H1 (cell line): ENCODE results near the gene EPHA6. TPM values are rescaled to one million over a fixed set of nuclear protein-coding genes. Genes with fewer than 3 reads are reported as not detected.

ENCODE experiments used
- CTCF ChIA-PET: fragments of 300-600 bp; sonication (Branson Sonifier 250); formaldehyde crosslinking; loops from one replicate; lab custom pipeline; 2021; ENCODE audit not compliant: partially characterized antibody; lab: Charles Lee
- POLR2A ChIA-PET: fragments of 300-600 bp; sonication (Branson Sonifier 250); formaldehyde crosslinking; loops from one replicate; lab custom pipeline; 2021; ENCODE audit warnings: inconsistent platforms; ENCODE audit not compliant: partially characterized antibody; lab: Charles Lee
- DNase-seq, 2 experiments: peaks; one replicate each; pipeline versions ENCODE4 v3.0.0 to v3.0.0-alpha.2; 2010 to 2022; ENCODE audit warnings: low spot score in 2 of 2, low read depth in 1 of 2, mixed read lengths in 1 of 2
- FAIRE-seq: peaks from 2 replicates; lab custom pipeline; 2011; peaks lifted over from hg19 to GRCh38; lab: Jason Lieb, UNC
- H2AFZ ChIP-seq: 2 replicates; pipeline ENCODE4 v1.8.1; 2012; ENCODE audit warnings: low read length, inconsistent platforms
- H2AK5ac ChIP-seq: 2 replicates; pipeline ENCODE4 v1.6.1; 2013; ENCODE audit warnings: low read depth, low read length
- H2BK120ac ChIP-seq: replicated peaks from 2 replicates; pipeline ENCODE3; 2013; ENCODE audit warnings: low read depth, low read length, inconsistent platforms
- H2BK12ac ChIP-seq: 2 replicates; pipeline ENCODE4 v1.6.1; 2013; ENCODE audit warnings: low read depth, low read length
- H2BK15ac ChIP-seq: 2 replicates; pipeline ENCODE4 v1.6.1; 2013; ENCODE audit warnings: low read length
- H2BK20ac ChIP-seq: 2 replicates; pipeline ENCODE4 v1.6.1; 2013; ENCODE audit warnings: low read length
- H2BK5ac ChIP-seq: 2 replicates; pipeline ENCODE4 v1.6.1; 2013; ENCODE audit warnings: low read depth, low read length
- H3K14ac ChIP-seq: 2 replicates; pipeline ENCODE4 v1.6.1; 2013; ENCODE audit warnings: inconsistent platforms; ENCODE audit not compliant: insufficient read length
- H3K18ac ChIP-seq: 2 replicates; pipeline ENCODE4 v1.6.1; 2013; ENCODE audit warnings: low read length; ENCODE audit errors: extremely low read depth
- H3K23ac ChIP-seq: 2 replicates; pipeline ENCODE4 v1.6.1; 2013; ENCODE audit warnings: inconsistent platforms; ENCODE audit not compliant: insufficient read length
- H3K23me2 ChIP-seq: 2 replicates; pipeline ENCODE4 v1.6.1; 2013; ENCODE audit warnings: low read depth, low read length
- H3K27ac ChIP-seq: 2 replicates; pipeline ENCODE4 v1.6.1; 2011; ENCODE audit warnings: low read depth, low read length, inconsistent platforms
- H3K27me3 ChIP-seq, 4 experiments: replicated peaks in 1 of 4; 1 replicate in 1 of 4; 2 replicates in 3 of 4; pipeline versions ENCODE4 v1.6.1 to v1.8.1; 2011 to 2013; ENCODE audit warnings: low read length in 3 of 4, mild to moderate bottlenecking in 3 of 4, inconsistent platforms in 2 of 4, mixed read lengths in 2 of 4, moderate library complexity in 1 of 4; ENCODE audit not compliant: control insufficient read depth in 3 of 4, insufficient read depth in 3 of 4; ENCODE audit errors: extremely low read depth in 1 of 4
- H3K36me3 ChIP-seq, 4 experiments: 2 replicates each; pipeline versions ENCODE4 v1.6.1 to v1.8.1; 2011 to 2013; ENCODE audit warnings: mild to moderate bottlenecking in 4 of 4, low read length in 3 of 4, moderate library complexity in 2 of 4, control low read depth in 1 of 4, inconsistent platforms in 1 of 4; ENCODE audit not compliant: insufficient read depth in 4 of 4, control insufficient read depth in 2 of 4
- H3K4ac ChIP-seq: replicated peaks from 2 replicates; pipeline ENCODE3; 2013; ENCODE audit warnings: low read length, low read depth, mixed read lengths, inconsistent platforms; ENCODE audit not compliant: insufficient read length
- H3K4me1 ChIP-seq, 4 experiments: replicated peaks in 1 of 4; 1 replicate in 1 of 4; 2 replicates in 3 of 4; pipeline versions ENCODE4 v1.6.1 to v1.8.1; 2011 to 2013; ENCODE audit warnings: low read length in 3 of 4, inconsistent platforms in 2 of 4, mixed read lengths in 1 of 4; ENCODE audit not compliant: insufficient read depth in 4 of 4, control insufficient read depth in 3 of 4
- H3K4me2 ChIP-seq, 2 experiments: 2 replicates each; pipeline versions ENCODE4 v1.6.1 to v1.8.1; 2011 to 2013; ENCODE audit warnings: low read depth in 2 of 2, low read length in 2 of 2, control low read depth in 1 of 2, inconsistent platforms in 1 of 2, mild to moderate bottlenecking in 1 of 2; ENCODE audit not compliant: insufficient read depth in 1 of 2
- H3K4me3 ChIP-seq, 4 experiments: fragments of 200-600, 300-600 bp in 1 of 4; sonication (generic), shearing (Covaris generic), sonication (Bioruptor Twin) in 1 of 4; 2 replicates each; pipeline versions ENCODE4 v1.5.1 to v1.8.1; 2011 to 2016; ENCODE audit warnings: low read length in 4 of 4, low read depth in 3 of 4, control low read depth in 2 of 4, inconsistent platforms in 2 of 4, mild to moderate bottlenecking in 2 of 4, mixed read lengths in 1 of 4, moderate library complexity in 1 of 4; ENCODE audit not compliant: insufficient read depth in 2 of 4; ENCODE audit errors: extremely low read depth in 1 of 4
- H3K56ac ChIP-seq: replicated peaks from 2 replicates; pipeline ENCODE3; 2013; ENCODE audit warnings: low read depth, mild to moderate bottlenecking, mixed read lengths, low read length, inconsistent platforms; ENCODE audit not compliant: insufficient read length
- H3K79me1 ChIP-seq: 2 replicates; pipeline ENCODE4 v1.6.1; 2013; ENCODE audit warnings: low read depth, low read length, control low read depth
- H3K79me2 ChIP-seq, 2 experiments: 2 replicates each; pipeline versions ENCODE4 v1.6.1 to v1.8.1; 2012 to 2013; ENCODE audit warnings: low read length in 2 of 2, mild to moderate bottlenecking in 2 of 2, inconsistent platforms in 1 of 2; ENCODE audit not compliant: insufficient read depth in 2 of 2, control insufficient read depth in 1 of 2
- H3K9ac ChIP-seq, 4 experiments: replicated peaks in 1 of 4; 1 replicate in 1 of 4; 2 replicates in 3 of 4; pipeline versions ENCODE4 v1.6.1 to v1.8.1; 2011 to 2013; ENCODE audit warnings: low read depth in 3 of 4, low read length in 3 of 4, control low read depth in 2 of 4, mild to moderate bottlenecking in 2 of 4, moderate library complexity in 2 of 4, inconsistent platforms in 1 of 4; ENCODE audit errors: extremely low read depth in 1 of 4
- H3K9me3 ChIP-seq, 2 experiments: 2 replicates each; pipeline versions ENCODE4 v1.6.1 to v1.8.1; 2012 to 2013; ENCODE audit warnings: mild to moderate bottlenecking in 2 of 2, moderate library complexity in 2 of 2, control low read depth in 1 of 2, inconsistent platforms in 1 of 2, low read depth in 1 of 2, low read length in 1 of 2, mixed read lengths in 1 of 2; ENCODE audit not compliant: insufficient read depth in 2 of 2
- H4K20me1 ChIP-seq, 2 experiments: replicated peaks in 1 of 2; 2 replicates each; pipeline versions ENCODE3 to v1.8.1; 2011 to 2013; ENCODE audit warnings: inconsistent platforms in 2 of 2, low read length in 2 of 2, mild to moderate bottlenecking in 1 of 2; ENCODE audit not compliant: insufficient read depth in 2 of 2, control insufficient read depth in 1 of 2
- H4K5ac ChIP-seq: 2 replicates; pipeline ENCODE4 v1.6.1; 2013; ENCODE audit warnings: low read length, low read depth, mixed read lengths, inconsistent platforms; ENCODE audit not compliant: insufficient read length
- H4K8ac ChIP-seq: 2 replicates; pipeline ENCODE4 v1.8.0; 2013; ENCODE audit warnings: mild to moderate bottlenecking, moderate library complexity, low read length, inconsistent platforms; ENCODE audit not compliant: insufficient read depth; ENCODE audit errors: extremely low read depth
- H4K91ac ChIP-seq: replicated peaks from 2 replicates; pipeline ENCODE3; 2013; ENCODE audit warnings: low read length, mixed read lengths, inconsistent platforms; ENCODE audit not compliant: insufficient read length
- CTBP2 ChIP-seq: IDR thresholded peaks from 2 replicates; pipeline ENCODE4 v1.7.0; 2011; ENCODE audit warnings: borderline replicate concordance, mild to moderate bottlenecking, moderate library complexity, mixed read lengths, low read length; ENCODE audit not compliant: insufficient read depth, insufficient read length
- GABPA ChIP-seq: IDR thresholded peaks from 2 replicates; pipeline ENCODE4 v1.6.1; 2011; ENCODE audit warnings: mild to moderate bottlenecking, low read length, moderate library complexity, borderline replicate concordance; ENCODE audit not compliant: insufficient read depth
- RBBP5 ChIP-seq: IDR thresholded peaks from 2 replicates; pipeline ENCODE4 v1.7.1; 2012; ENCODE audit warnings: low read depth, mild to moderate bottlenecking, inconsistent platforms, low read length, moderate library complexity, borderline replicate concordance
- RXRA ChIP-seq: IDR thresholded peaks from 2 replicates; pipeline ENCODE4 v1.6.1; 2011; ENCODE audit warnings: low read depth, mild to moderate bottlenecking, low read length, moderate library complexity; ENCODE audit not compliant: insufficient read depth
- SIN3A ChIP-seq, 2 experiments: IDR thresholded peaks in 1 of 2; conservative IDR thresholded peaks in 1 of 2; 2 replicates each; pipeline ENCODE4 v1.6.1; 2011 to 2012; ENCODE audit warnings: low read length in 2 of 2, improper control_type of control experiment in 1 of 2, low read depth in 1 of 2, mild to moderate bottlenecking in 1 of 2
- SIRT6 ChIP-seq: IDR thresholded peaks from one replicate; pipeline ENCODE4 v1.7.1; 2012; ENCODE audit warnings: low read length, inconsistent platforms
- SRF ChIP-seq: IDR thresholded peaks from 2 replicates; pipeline ENCODE4 v1.6.1; 2011; ENCODE audit warnings: mild to moderate bottlenecking, low read depth, low read length, moderate library complexity
- WGBS, 2 experiments: shearing (Covaris generic) in 1 of 2; methylation state at CpG; one replicate each; pipeline versions ENCODE4 v1.1.6 to v1.1.7; 2013 to 2015; ENCODE audit warnings: low lambda C conversion rate in 2 of 2, mixed read lengths in 2 of 2, inconsistent platforms in 1 of 2, low coverage in 1 of 2, missing lambda C conversion rate in 1 of 2; ENCODE audit not compliant: insufficient replicate concordance in 2 of 2, insufficient coverage in 1 of 2, insufficient read length in 1 of 2; ENCODE audit errors: extremely low coverage in 1 of 2, missing lambda C conversion rate in 1 of 2; 5-methylcytosine and 5-hydroxymethylcytosine counted together
- polyA plus RNA-seq, 7 experiments: library from polyadenylated mRNA; depleted of rRNA in 3 of 7; stranded (reverse) in 5 of 7; unstranded in 2 of 7; fragments of >200 nt in 5 of 7; fragments of 200-250 nt in 2 of 7; gene quantifications; 1 replicate in 5 of 7; 2 replicates in 1 of 7; 4 replicates in 1 of 7; pipeline versions ENCODE4 v1.2.1 to v1.2.3, GENCODE V29; 2011 to 2013; ENCODE audit warnings: missing spikeins in 2 of 7, mixed read lengths in 2 of 7
- total RNA-seq: library from RNA; stranded (reverse); fragmentation: NEBNext Ultra II Directional; extraction: Animal tissue kit (Norgen Biotek cat#: 25700); gene quantifications from 2 replicates; pipeline ENCODE4 v1.2.1, GENCODE V29; 2021

EPHA6 gene
- total and polyA plus RNA-seq, 2 of the 8 experiments (the other 6 are each of a cell fraction or from before 2014, with no cell fraction given), result 0.83 to 3.2 TPM

- POLR2A ChIA-PET, result interaction anchor here (1.1 kb wide), 1 partner anchor 11 kb away, joined by 3 read pairs; no protein-coding TSS in a partner anchor
- no peak for FAIRE-seq
Observed at GRCh38 chr3:97712919-97713318, 898.5 kb downstream of the EPHA6 start.

More at GRCh38 chr3:97712919-97713318, 898.5 kb downstream of the EPHA6 start:
- Histone ChIP-seq H4K20me1 (no peaks in the 10 kb centered on the region), H3K4me3 (no peak overlapping the region), H3K4me2 (no peak overlapping the region), H4K5ac (no peak overlapping the region), H2BK120ac (no peak overlapping the region), H2BK12ac (no peak overlapping the region), H2BK5ac (no peak overlapping the region), H2BK15ac (no peak overlapping the region)
- 71% methylated on average over 3 of the region's 3 CpGs; no CpG with 5 or more reads in 1 of the 2 experiments for WGBS, 2 experiments
- CTCF ChIA-PET, result interaction anchor here (0.6 to 0.9 kb wide), 4 partner anchors 13 to 1473 kb away, joined by 3 read pairs; no protein-coding TSS in a partner anchor
- DNase-seq, result no peak
- TF ChIP-seq CTBP2, result no peak
- TF ChIP-seq GABPA, result no peak
- no peak for TF ChIP-seq SIN3A (conservative IDR thresholded peaks at IDR 0.05 in 1 of 2, IDR thresholded peaks at IDR 0.05 in 1 of 2; ENCODE audit: low read depth in 1 of 2, low read length in 2 of 2)
- no peak for TF ChIP-seq SRF
- no peak for TF ChIP-seq RBBP5
- TF ChIP-seq RXRA, result no peak
- TF ChIP-seq SIRT6, result no peak
- TF ChIP-seq, all 59 proteins: peak for 0
- Histone ChIP-seq H3K4ac (no peak overlapping the region), H3K79me2 (no peaks in the 10 kb centered on the region), H3K23me2 (no peaks in the 10 kb centered on the region), H3K9me3 (peaks cover 3 to 5% of the 10 kb centered on the region in 2 experiments; a peak in 1 of 4 replicates), H3K18ac (no peak overlapping the region), H2BK20ac (no peak overlapping the region), H3K9ac (no peak overlapping the region), H4K8ac (no peak overlapping the region), H4K91ac (no peak overlapping the region), H3K14ac (no peak overlapping the region), H3K36me3 (no peaks in the 10 kb centered on the region), H3K27me3 (no peaks in the 10 kb centered on the region), H3K4me1 (no peaks in the 10 kb centered on the region), H3K79me1 (no peaks in the 10 kb centered on the region), H2AK5ac (no peak overlapping the region), H3K23ac (no peak overlapping the region), H3K27ac (no peak overlapping the region), H3K56ac (no peak overlapping the region), H2AFZ (peak overlapping the region; percentile 63)
